PFSK-1 (cell line): Measurements from ENCODE around the gene GSDMA.

Source experiments
- FOXP2 ChIP-seq: optimal IDR thresholded peaks from 2 replicates; pipeline ENCODE3; 2011; ENCODE audit warnings: borderline replicate concordance, control low read depth, inconsistent platforms; ENCODE audit not compliant: insufficient read depth; ENCODE audit errors: extremely low read length, extremely low read depth
- POLR2AphosphoS5 ChIP-seq: IDR thresholded peaks from 2 replicates; pipeline ENCODE4 v1.6.1; 2012; ENCODE audit warnings: low read depth, mild to moderate bottlenecking, control low read depth, low read length, moderate library complexity
- REST ChIP-seq, 2 experiments: IDR thresholded peaks; 2 replicates each; pipeline versions ENCODE4 v1.6.1 to v1.8.0; 2011 to 2012; ENCODE audit warnings: low read depth in 2 of 2, low read length in 2 of 2, control low read depth in 1 of 2, inconsistent platforms in 1 of 2, mild to moderate bottlenecking in 1 of 2, moderate library complexity in 1 of 2; ENCODE audit not compliant: insufficient read depth in 1 of 2
- SIN3A ChIP-seq: IDR thresholded peaks from 2 replicates; pipeline ENCODE4 v1.6.1; 2012; ENCODE audit warnings: mild to moderate bottlenecking, low read length, moderate library complexity, borderline replicate concordance; ENCODE audit not compliant: insufficient read depth
- TAF1 ChIP-seq: IDR thresholded peaks from 2 replicates; pipeline ENCODE4 v1.6.1; 2012; ENCODE audit warnings: low read length, control low read depth, borderline replicate concordance; ENCODE audit not compliant: insufficient read depth

GSDMA gene

DNA sequence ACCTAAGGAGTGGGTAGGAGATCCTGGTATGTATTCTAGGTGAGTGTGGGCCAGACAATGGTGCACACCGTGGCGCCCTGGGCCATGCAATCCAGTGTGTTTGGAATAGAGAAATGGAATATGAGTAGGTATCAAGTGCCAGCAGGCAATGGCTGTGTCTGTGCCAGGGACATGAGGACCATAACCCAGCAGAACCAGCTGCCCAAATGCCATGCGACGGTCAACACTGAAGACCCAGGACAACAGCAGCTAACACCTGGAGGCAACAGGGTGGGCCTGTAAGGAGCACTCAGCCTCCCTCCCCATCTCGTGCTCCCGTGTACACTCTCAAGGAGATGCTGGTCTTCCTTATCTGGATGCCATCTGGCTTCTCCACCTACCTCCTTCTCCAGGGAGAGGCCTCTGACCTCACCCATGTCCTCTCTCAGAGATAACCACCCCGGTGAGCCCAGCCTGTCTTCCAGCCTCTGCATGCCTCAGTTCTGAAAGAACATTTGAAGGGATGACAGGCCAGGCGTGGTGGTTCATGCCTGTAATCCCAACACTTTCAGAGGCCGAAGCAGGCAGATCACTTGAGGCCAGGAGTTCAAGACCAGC, 43.6 kb upstream of the GSDMA start:
- no peak for TF ChIP-seq SIN3A
- no peak for TF ChIP-seq FOXP2
- TF ChIP-seq TAF1 = no peak
- TF ChIP-seq POLR2AphosphoS5 = no peak
- no peak for TF ChIP-seq REST (IDR thresholded peaks at IDR 0.05; ENCODE audit: insufficient read depth in 1 of 2, low read depth in 2 of 2, low read length in 2 of 2)

DNA sequence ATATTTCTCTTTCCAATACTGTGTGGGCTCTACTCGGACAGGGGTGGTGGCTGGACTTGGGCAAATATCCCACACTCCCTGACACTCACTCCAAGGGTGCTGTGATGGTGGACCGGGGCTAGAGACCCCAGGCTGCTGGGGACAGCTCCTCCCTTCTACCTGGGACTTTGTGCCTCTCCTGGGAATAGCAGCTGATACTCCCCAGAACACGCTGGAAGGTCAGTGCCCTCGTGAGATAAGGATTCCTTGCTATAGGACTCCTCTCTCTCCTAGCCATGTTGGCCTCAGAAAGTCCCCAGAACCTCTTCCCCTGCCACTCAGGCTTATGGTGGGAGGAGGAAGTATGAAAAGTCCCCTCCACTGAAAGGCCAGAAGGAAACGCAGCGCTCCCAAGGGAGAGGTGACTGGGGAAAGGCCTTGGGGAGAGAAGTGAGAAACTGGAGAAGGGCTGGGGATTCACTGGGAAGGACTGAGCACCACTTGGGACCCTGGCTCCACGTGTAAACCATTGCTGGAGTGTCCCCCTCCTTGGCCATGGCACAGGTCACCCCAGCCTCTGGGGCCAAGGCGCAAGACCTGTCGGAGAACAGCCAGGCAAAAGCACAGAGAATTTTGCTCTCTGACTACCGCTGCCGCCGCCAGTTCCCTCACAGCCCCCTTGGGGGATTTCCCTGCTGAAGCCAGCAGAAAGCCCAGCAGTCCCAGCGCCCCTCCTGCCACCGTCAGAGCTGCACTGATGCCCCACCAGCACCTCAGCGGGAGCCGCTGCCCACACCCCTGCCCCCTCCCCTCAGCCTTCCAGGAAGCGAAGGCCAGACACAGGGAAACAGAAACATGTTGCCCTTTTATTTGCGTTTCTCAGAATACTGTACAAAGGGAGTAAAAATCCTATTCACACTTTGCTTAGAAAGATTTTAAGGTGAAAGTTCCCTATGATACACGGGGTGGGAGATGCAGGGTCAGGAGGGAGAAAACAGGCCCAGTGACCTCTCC, 42.3 kb upstream of the GSDMA start:
- TF ChIP-seq POLR2AphosphoS5 = no peak
- no peak for TF ChIP-seq SIN3A
- TF ChIP-seq REST (IDR thresholded peaks at IDR 0.05; ENCODE audit: insufficient read depth in 1 of 2, low read depth in 2 of 2, low read length in 2 of 2) = no peak
- TF ChIP-seq TAF1 = no peak
- TF ChIP-seq FOXP2 = no peak

DNA sequence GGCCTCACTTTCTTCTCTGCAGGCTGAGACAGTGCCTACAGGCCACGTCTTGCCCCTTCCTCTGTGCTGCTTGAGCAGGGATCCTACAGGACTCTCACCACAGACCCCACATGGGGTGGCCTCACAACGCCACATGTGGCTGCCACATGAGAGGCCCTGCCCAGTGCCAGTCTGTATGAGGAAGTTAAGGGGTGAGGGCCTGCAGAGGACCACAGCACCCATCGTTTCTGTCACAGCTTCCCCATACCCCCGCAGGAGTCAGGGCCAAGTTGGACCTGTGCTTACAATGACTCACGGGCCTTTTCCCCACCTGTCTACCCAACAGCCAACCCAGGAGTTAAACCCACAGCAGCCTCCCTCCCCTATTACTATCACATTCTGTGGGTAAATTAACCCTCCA, 41.5 kb upstream of the GSDMA start:
- TF ChIP-seq SIN3A (no peak), REST (IDR thresholded peaks at IDR 0.05; ENCODE audit: insufficient read depth in 1 of 2, low read depth in 2 of 2, low read length in 2 of 2) (no peak), POLR2AphosphoS5 (no peak), FOXP2 (no peak), TAF1 (no peak)

DNA sequence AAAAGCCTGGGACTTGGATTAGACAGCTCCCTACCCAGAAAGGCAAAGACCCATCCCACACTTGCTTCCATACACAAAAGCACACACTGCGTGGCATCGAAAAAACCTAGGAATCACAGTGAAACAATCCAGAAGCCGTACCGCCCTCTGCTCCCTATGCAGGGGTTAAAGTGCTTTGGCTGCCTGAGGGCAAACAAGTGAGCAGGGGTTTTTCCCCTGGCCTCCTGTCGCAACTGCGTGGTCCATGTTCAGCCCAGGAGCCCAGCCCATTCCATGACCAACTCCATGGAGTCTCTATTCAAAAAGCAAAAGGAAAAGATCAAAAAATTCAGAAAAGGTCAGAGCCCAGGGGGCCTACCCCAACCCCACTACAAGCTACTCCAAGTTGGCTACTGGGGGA, 40.8 kb upstream of the GSDMA start:
- TF ChIP-seq REST (IDR thresholded peaks at IDR 0.05; ENCODE audit: insufficient read depth in 1 of 2, low read depth in 2 of 2, low read length in 2 of 2) (no peak), TAF1 (no peak), FOXP2 (no peak), POLR2AphosphoS5 (no peak), SIN3A (no peak)
